Colonic mucosa (tissue), 4 donors: ENCODE results near the gene REEP1. TPM values are rescaled to one million over a fixed set of nuclear protein-coding genes. Genes with fewer than 3 reads are reported as not detected.

Source experiments
- DNase-seq: peaks from one replicate; pipeline ENCODE4 v3.0.0-alpha.2; 2020
- H3K27ac ChIP-seq: fragments of 200-600 bp; one replicate; pipeline ENCODE4 v1.8.0; 2021
- H3K27me3 ChIP-seq: fragments of 200-600 bp; one replicate; pipeline ENCODE4 v1.8.0; 2021
- H3K36me3 ChIP-seq: fragments of 200-600 bp; one replicate; pipeline ENCODE4 v1.8.0; 2021
- H3K4me1 ChIP-seq: fragments of 200-600 bp; one replicate; pipeline ENCODE4 v1.8.0; 2021; ENCODE audit warnings: mild to moderate bottlenecking
- H3K4me3 ChIP-seq: fragments of 200-600 bp; one replicate; pipeline ENCODE4 v1.8.0; 2021
- H3K9ac ChIP-seq, 2 donors: one replicate each; pipeline ENCODE4 v1.7.0; 2013; ENCODE audit warnings: control low read depth in 2 of 2, low read depth in 2 of 2, low read length in 2 of 2
- H3K9me3 ChIP-seq: fragments of 200-600 bp; one replicate; pipeline ENCODE4 v1.8.0; 2021
- CTCF ChIP-seq: fragments of 200-600 bp; IDR thresholded peaks from one replicate; pipeline ENCODE4 v1.8.0; 2022; ENCODE audit warnings: antibody characterized with exemption, mild to moderate bottlenecking
- intact Hi-C: fragments of 100-400 bp; cut with DNase I; formaldehyde crosslinking; loops from one replicate; pipeline ENCODE4 v1.14.1; 2022
- total RNA-seq, 2 donors: library from RNA; stranded (reverse); fragmentation: NEBNext Ultra II Directional in 1 of 2; extraction: Animal tissue kit (Norgen Biotek cat#: 25700) in 1 of 2; gene quantifications; one replicate each; pipeline ENCODE4 v1.2.1, GENCODE V29; 2021
- donor health status: healthy.
- donor health status: DM: no; HTN: no; CAD: no.
- donor health status: DM: no; HTN: no; CAD: no.

The REEP1 gene
- total RNA-seq, 2 donors from 2014 or later: 1.8 to 5.7 TPM

DNA sequence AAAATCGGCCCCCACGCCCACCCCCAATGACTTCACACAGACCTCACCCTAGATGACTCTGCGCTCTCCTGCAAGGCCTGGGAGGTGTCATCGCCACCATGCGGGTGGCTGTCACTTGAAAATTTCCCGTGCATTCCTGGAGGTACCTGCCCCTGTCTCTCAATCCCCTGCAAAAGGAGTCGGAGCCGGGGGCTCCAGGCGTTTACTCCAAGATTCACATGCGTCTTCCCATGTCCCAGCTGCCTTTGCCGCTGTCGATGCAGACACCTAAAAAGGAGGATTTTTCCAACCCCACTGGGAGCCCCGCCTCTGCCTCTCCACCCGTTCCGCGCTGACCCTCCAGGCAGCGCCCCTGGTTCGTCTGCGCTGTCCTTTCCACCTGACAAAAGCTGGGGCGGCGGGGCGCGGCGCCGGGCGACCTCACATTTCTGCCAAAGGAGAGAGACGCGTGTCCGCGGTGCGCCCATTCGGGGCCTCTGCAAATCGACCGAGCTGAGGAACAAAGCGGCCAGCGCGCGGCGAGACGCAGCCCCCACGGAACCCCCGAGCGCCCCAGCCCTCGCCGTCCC is 667 bp downstream of the REEP1 start:
- Histone ChIP-seq H3K4me1 (no peaks in the 10 kb centered on the region), H3K4me3 (peak overlapping the region; percentile 40), H3K27me3 (peaks cover 26% of the 10 kb centered on the region), H3K9me3 (no peaks in the 10 kb centered on the region), H3K27ac (no peak overlapping the region), H3K9ac (peak overlapping the region in 1 of 2 donors; percentile 44), H3K36me3 (no peaks in the 10 kb centered on the region)
- no peak for DNase-seq
- no peak for TF ChIP-seq CTCF
- intact Hi-C loops: no loop called here

- Histone ChIP-seq H3K4me3 (peak overlapping the region; percentile 40), H3K9ac (peak overlapping the region in 1 of 2 donors; percentile 44), H3K36me3 (no peaks in the 10 kb centered on the region), H3K27ac (no peak overlapping the region), H3K4me1 (no peaks in the 10 kb centered on the region), H3K27me3 (peaks cover 26% of the 10 kb centered on the region), H3K9me3 (no peaks in the 10 kb centered on the region)
- intact Hi-C loops: no loop called here
- TF ChIP-seq CTCF: no peak
- DNase-seq: no peak
These were observed 1.4 kb downstream of the REEP1 start for GRCh38 chr2:86335865-86336674.

DNA sequence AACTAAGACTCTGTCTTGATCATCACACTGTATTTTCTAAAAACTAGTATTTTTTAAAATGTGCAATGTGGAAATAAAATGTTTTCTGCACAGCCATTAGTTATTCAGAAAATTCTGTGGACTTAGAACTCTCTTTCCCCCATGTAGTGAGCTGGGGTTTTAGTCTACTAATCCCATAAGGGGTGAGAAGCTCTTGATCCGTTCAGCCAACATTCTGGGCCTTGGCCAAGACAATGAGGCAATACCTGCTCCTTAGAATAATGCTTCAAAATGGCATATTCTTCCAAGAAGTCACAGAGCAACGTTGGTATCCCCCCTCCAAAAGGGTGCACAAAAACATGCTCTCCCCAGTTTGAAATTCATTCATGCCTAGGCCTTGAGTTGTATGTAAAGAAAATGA is 4.0 kb downstream of the REEP1 start:
- TF ChIP-seq CTCF: no peak
- H3K9me3 ChIP-seq: no peaks in the 10 kb centered on the region
- no peaks in the 10 kb centered on the region for H3K4me1 ChIP-seq
- H3K9ac ChIP-seq: no peak overlapping the region
- no peak for DNase-seq
- H3K27me3 ChIP-seq: peaks cover 24% of the 10 kb centered on the region
- H3K36me3 ChIP-seq: no peaks in the 10 kb centered on the region
- H3K27ac ChIP-seq: no peak overlapping the region
- intact Hi-C loops: no loop called here
- H3K4me3 ChIP-seq: no peak overlapping the region

GRCh38 chr2:86332654-86333053 is 4.8 kb downstream of the REEP1 start:
- Histone ChIP-seq H3K4me1 (no peaks in the 10 kb centered on the region), H3K9ac (no peak overlapping the region), H3K9me3 (no peaks in the 10 kb centered on the region), H3K27me3 (peaks cover 17% of the 10 kb centered on the region), H3K4me3 (no peak overlapping the region), H3K27ac (no peak overlapping the region), H3K36me3 (no peaks in the 10 kb centered on the region)
- DNase-seq: no peak
- intact Hi-C loops: no loop called here
- TF ChIP-seq CTCF: no peak

- no peak overlapping the region for H3K9ac ChIP-seq
- intact Hi-C loops: no loop called here
- no peaks in the 10 kb centered on the region for H3K4me1 ChIP-seq
- no peaks in the 10 kb centered on the region for H3K9me3 ChIP-seq
- H3K36me3 ChIP-seq: no peaks in the 10 kb centered on the region
- H3K27me3 ChIP-seq: peaks cover 10% of the 10 kb centered on the region
- DNase-seq: no peak
- H3K27ac ChIP-seq: no peak overlapping the region
- no peak for TF ChIP-seq CTCF
- H3K4me3 ChIP-seq: no peak overlapping the region
These were observed 6.0 kb downstream of the REEP1 start for GRCh38 chr2:86331384-86331783.
